Common myeloid progenitor, CD34-positive (primary cell): ENCODE data around the gene USP1.

Experiments
- CTCF ChIA-PET: fragments of 350-600 bp; sonication (Branson Sonifier 250); formaldehyde crosslinking; loops from one replicate; lab custom pipeline; 2021; ENCODE audit warnings: antibody characterized with exemption; lab: Charles Lee
- POLR2A ChIA-PET: fragments of 350-600 bp; sonication (Branson Sonifier 250); formaldehyde crosslinking; loops from one replicate; lab custom pipeline; 2021; ENCODE audit warnings: antibody characterized with exemption; lab: Charles Lee
- DNase-seq, 3 donors: peaks; one replicate each; pipeline versions ENCODE4 v3.0.0 to v3.0.0-alpha.2; 2013
- H3K27ac ChIP-seq, 2 experiments: 1 replicate in 1 of 2; 2 replicates in 1 of 2; pipeline ENCODE4 v1.7.0; 2013; ENCODE audit warnings: inconsistent platforms in 2 of 2, low read length in 2 of 2, mild to moderate bottlenecking in 2 of 2, low read depth in 1 of 2, moderate library complexity in 1 of 2; ENCODE audit not compliant: severe bottlenecking in 2 of 2, insufficient read depth in 1 of 2, poor library complexity in 1 of 2
- H3K27me3 ChIP-seq, 5 experiments: replicated peaks in 2 of 5; 1 replicate in 3 of 5; 2 replicates in 2 of 5; pipeline versions ENCODE4 v1.6.1 to v1.7.0; 2013; ENCODE audit warnings: low read length in 4 of 5, mild to moderate bottlenecking in 2 of 5, moderate library complexity in 2 of 5, inconsistent platforms in 1 of 5; ENCODE audit not compliant: insufficient read depth in 5 of 5, control insufficient read depth in 4 of 5
- H3K36me3 ChIP-seq, 4 experiments: 1 replicate in 2 of 4; 2 replicates in 2 of 4; pipeline versions ENCODE4 v1.6.1 to v1.7.0; 2013; ENCODE audit warnings: low read length in 3 of 4, control low read depth in 1 of 4, mild to moderate bottlenecking in 1 of 4; ENCODE audit not compliant: control insufficient read depth in 4 of 4, insufficient read depth in 4 of 4
- H3K4me1 ChIP-seq, 4 experiments: 1 replicate in 3 of 4; 2 replicates in 1 of 4; pipeline versions ENCODE4 v1.6.1 to v1.7.1; 2013; ENCODE audit warnings: low read length in 3 of 4, mild to moderate bottlenecking in 3 of 4, control low read depth in 1 of 4, inconsistent platforms in 1 of 4, moderate library complexity in 1 of 4; ENCODE audit not compliant: control insufficient read depth in 4 of 4, insufficient read depth in 4 of 4; ENCODE audit errors: control extremely low read depth in 1 of 4
- H3K4me3 ChIP-seq, 7 experiments: 1 replicate in 4 of 7; 2 replicates in 3 of 7; pipeline versions ENCODE4 v1.5.1 to v1.7.0; 2013; ENCODE audit warnings: mild to moderate bottlenecking in 7 of 7, low read length in 6 of 7, moderate library complexity in 6 of 7, inconsistent platforms in 2 of 7, low read depth in 2 of 7, control low read depth in 1 of 7; ENCODE audit not compliant: insufficient read depth in 4 of 7, control insufficient read depth in 1 of 7; ENCODE audit errors: extremely low read depth in 1 of 7
- H3K9me3 ChIP-seq, 5 experiments: 1 replicate in 4 of 5; 2 replicates in 1 of 5; pipeline versions ENCODE4 v1.6.1 to v1.7.1; 2013; ENCODE audit warnings: low read length in 4 of 5, mild to moderate bottlenecking in 2 of 5, inconsistent platforms in 1 of 5, low read depth in 1 of 5, moderate library complexity in 1 of 5; ENCODE audit not compliant: control insufficient read depth in 4 of 5, insufficient read depth in 2 of 5; ENCODE audit errors: control extremely low read depth in 1 of 5
- WGBS: methylation state at CpG from one replicate; pipeline ENCODE4 v1.1.5; 2013; ENCODE audit not compliant: insufficient coverage; 5-methylcytosine and 5-hydroxymethylcytosine counted together

Gene USP1

DNA sequence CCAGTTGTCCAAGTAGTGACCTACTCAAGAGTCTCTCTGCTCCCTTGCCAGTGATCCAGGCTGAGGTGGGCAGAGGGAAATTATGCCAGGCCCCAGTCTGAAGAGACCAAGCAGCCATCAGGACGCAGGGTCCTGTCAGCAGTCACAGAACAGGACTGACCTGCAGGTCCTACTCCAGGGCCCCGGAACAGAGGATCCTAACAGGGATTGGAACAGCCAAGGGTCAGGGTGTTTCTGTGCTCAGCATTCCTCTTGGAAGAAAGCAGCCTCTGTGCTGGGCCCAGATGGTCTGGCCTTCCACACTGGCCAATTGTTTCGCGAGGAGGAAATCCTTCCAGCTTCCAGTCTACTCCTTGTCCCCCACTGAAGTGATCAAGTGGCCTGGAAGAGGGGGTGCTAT is 41.6 kb upstream of the USP1 start:
- ChIA-PET POLR2A (no interaction called here), CTCF (interaction anchor here (1.2 kb wide), 1 partner anchor 220 kb away, joined by 3 read pairs; no protein-coding TSS in a partner anchor)

GRCh38 chr1:62396871-62397270 is 40.0 kb upstream of the USP1 start:
- CTCF ChIA-PET, result no interaction called here
- H3K27me3 ChIP-seq, result no peaks in the 10 kb centered on the region

More for the DNA sequence above, 41.6 kb upstream of the USP1 start:
- H3K4me3 ChIP-seq, result no peak overlapping the region
- no peaks in the 10 kb centered on the region for H3K36me3 ChIP-seq
- no peaks in the 10 kb centered on the region for H3K9me3 ChIP-seq
- DNase-seq, result no peak
- no peaks in the 10 kb centered on the region for H3K4me1 ChIP-seq
- 100% methylated on average over 4 of the region's 4 CpGs for WGBS
- no peak overlapping the region for H3K27ac ChIP-seq
- no peaks in the 10 kb centered on the region for H3K27me3 ChIP-seq

DNA sequence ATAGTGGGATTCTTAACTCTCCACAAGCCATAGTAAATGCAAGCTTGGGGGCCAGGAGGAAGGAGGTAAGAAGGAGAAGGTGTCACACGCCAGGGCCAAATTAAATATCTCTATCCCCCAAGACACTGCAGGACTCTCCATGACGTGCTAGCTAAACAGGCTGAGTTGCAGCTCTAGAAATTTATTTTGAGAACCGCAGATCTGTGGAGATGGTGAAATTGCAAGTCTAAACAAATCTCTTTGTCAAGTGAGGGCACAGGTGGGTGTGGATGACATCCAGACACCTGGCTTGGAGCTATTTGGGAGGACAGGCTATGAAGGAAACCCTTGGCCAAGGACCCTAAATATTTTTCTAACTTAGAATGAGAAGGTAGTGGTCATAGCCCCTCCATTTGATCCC is 39.5 kb upstream of the USP1 start:
- ChIA-PET POLR2A (no interaction called here), CTCF (no interaction called here)
- H3K9me3 ChIP-seq, result no peaks in the 10 kb centered on the region
- 100% methylated on average over 2 of the region's 3 CpGs for WGBS
- H3K4me3 ChIP-seq, result no peak overlapping the region
- H3K36me3 ChIP-seq, result no peaks in the 10 kb centered on the region
- H3K4me1 ChIP-seq, result no peaks in the 10 kb centered on the region
- no peak for DNase-seq
- H3K27me3 ChIP-seq, result no peaks in the 10 kb centered on the region
- H3K27ac ChIP-seq, result no peak overlapping the region

More at GRCh38 chr1:62396871-62397270, 40.0 kb upstream of the USP1 start:
- H3K4me3 ChIP-seq, result no peak overlapping the region
- 92% methylated on average over 6 of the region's 6 CpGs for WGBS
- POLR2A ChIA-PET, result no interaction called here
- no peak overlapping the region for H3K27ac ChIP-seq
- no peaks in the 10 kb centered on the region for H3K4me1 ChIP-seq
- no peak for DNase-seq
- no peaks in the 10 kb centered on the region for H3K9me3 ChIP-seq
- H3K36me3 ChIP-seq, result no peaks in the 10 kb centered on the region

DNA sequence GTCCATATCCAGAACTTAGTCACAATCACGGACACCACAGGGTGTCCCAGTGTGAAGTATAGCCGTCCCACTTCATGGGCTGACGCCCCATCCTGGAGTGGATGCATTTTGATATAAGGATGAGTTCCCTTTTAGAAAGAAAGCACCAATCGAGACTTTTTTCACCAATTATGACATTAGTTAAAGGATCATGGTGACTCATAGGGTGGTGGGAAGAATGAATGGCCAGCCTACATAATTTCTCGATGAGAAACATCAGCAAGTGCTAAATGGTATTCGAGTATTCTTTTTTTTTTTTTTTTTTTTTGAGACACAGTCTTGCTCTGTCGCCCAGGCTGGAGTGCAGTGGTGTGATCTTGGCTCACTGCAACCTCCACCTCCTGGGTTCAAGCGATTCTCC is 38.5 kb upstream of the USP1 start:
- no peak for DNase-seq
- ChIA-PET POLR2A (no interaction called here), CTCF (no interaction called here)
- Histone ChIP-seq H3K27ac (no peak overlapping the region), H3K27me3 (no peaks in the 10 kb centered on the region), H3K4me1 (no peaks in the 10 kb centered on the region), H3K36me3 (no peaks in the 10 kb centered on the region), H3K4me3 (no peak overlapping the region), H3K9me3 (no peaks in the 10 kb centered on the region)
- WGBS, result no CpG with 5 or more reads among the region's 8 CpGs

DNA sequence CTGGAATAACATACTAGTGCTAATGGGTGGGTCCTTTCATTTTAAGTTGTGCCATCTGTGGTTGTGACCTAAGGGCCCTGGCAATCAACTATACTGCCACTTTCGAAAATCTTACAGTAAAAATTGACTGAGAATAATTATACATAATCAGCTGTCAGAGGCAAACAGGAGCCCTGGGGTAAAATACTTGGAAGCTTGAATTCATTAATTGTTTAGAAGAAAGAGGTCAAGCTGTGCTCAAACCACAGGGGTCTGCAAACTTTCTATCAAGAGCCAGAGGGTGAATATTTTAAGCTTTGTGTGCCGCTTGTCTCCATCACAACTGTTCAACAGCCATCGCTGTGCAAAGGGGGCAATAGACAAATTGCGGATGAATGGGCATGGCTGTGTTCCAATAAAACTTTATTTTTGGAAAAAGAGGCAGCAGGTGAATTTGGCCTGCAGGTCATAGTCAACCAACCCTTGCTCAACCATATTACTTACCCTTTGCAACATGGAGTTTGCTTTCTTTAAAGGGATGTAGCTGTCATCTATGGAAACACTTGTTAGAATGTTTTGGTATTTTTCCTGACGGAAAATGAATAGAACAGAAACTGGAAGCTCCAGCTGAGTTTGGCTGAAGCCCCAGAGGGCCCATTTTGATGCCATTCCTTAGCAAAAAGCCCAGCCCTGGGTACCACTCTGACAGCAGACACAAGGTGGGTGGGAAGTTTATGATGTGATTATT is 35.7 kb upstream of the USP1 start:
- WGBS, result 100% methylated on average over 4 of the region's 5 CpGs
- DNase-seq, result no peak
- Histone ChIP-seq H3K9me3 (no peaks in the 10 kb centered on the region), H3K4me3 (no peak overlapping the region), H3K27me3 (no peaks in the 10 kb centered on the region), H3K36me3 (no peaks in the 10 kb centered on the region), H3K27ac (no peak overlapping the region), H3K4me1 (no peaks in the 10 kb centered on the region)
- ChIA-PET CTCF (interaction anchor here (1.3 to 8.3 kb wide), 3 partner anchors 10 to 226 kb away, joined by 4 to 74 read pairs (median 6); no protein-coding TSS in a partner anchor), POLR2A (no interaction called here)

GRCh38 chr1:62405247-62405646 is 31.6 kb upstream of the USP1 start:
- WGBS, result 90% methylated on average over 2 of the region's 2 CpGs
- H3K36me3 ChIP-seq, result no peaks in the 10 kb centered on the region
- ChIA-PET POLR2A (no interaction called here), CTCF (interaction anchor here (0.6 to 8.3 kb wide), 10 partner anchors 10 to 325 kb away, joined by 3 to 74 read pairs (median 3); no protein-coding TSS in a partner anchor)
- no peak overlapping the region for H3K4me3 ChIP-seq
- H3K4me1 ChIP-seq, result no peaks in the 10 kb centered on the region
- DNase-seq, result no peak
- H3K27ac ChIP-seq, result no peak overlapping the region
- no peaks in the 10 kb centered on the region for H3K27me3 ChIP-seq
- no peaks in the 10 kb centered on the region for H3K9me3 ChIP-seq

DNA sequence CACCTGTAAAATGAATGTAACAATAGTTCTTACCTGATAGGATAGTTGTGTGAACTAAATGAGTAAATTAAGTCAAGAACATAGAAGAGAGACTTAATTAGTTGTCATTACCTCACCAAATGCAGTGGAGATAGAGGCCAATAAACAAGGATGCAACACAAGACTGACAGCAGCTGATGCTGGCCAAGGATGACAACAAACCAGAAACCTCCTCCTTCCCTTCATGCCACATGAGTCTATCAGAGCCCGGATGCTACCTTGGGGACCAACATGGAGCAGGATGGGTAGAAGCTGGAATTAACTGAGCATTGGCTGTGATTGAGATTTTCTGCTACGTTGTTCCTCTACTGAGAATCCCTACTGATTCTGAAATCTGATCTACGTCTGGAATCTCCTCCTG is 30.3 kb upstream of the USP1 start:
- WGBS, result 83% methylated on average over 2 of the region's 3 CpGs
- CTCF ChIA-PET, result interaction anchor here (0.7 to 8.3 kb wide), 6 partner anchors 29 to 284 kb away, joined by 3 to 74 read pairs (median 6); no protein-coding TSS in a partner anchor

More for the DNA sequence above, 30.3 kb upstream of the USP1 start:
- POLR2A ChIA-PET, result no interaction called here
- no peak overlapping the region for H3K4me3 ChIP-seq
- no peaks in the 10 kb centered on the region for H3K9me3 ChIP-seq
- DNase-seq, result no peak
- no peak overlapping the region for H3K27ac ChIP-seq
- H3K4me1 ChIP-seq, result no peaks in the 10 kb centered on the region
- H3K36me3 ChIP-seq, result no peaks in the 10 kb centered on the region
- H3K27me3 ChIP-seq, result no peaks in the 10 kb centered on the region
